CD1c-positive myeloid dendritic cell (primary cell): ENCODE data around the gene CPNE4.

Experiments used
- DNase-seq: peaks from one replicate; pipeline ENCODE4 v3.0.0-alpha.2; 2016; ENCODE audit errors: extremely low spot score

CPNE4 gene

DNA sequence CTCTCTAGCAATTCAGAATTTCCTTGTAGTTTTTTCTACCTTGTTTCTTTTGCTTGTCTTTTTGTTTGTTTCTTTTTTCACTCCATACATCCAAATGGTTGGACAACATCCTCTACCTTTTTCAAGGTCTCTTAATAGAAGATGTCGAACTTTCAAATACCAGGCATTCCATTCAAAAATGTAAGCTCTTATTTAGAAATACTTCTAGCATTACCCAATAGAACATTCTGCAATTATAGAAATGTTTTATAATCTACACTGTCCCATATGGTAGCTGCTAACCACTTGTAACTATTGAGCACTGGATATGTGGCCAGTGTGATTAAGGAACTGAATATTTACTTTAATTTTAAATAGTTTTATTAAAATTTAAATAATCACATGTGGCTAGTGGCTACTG, 335.8 kb downstream of the CPNE4 start:
- DNase-seq: no peak

GRCh38 chr3:131694376-131694775, 340.4 kb downstream of the CPNE4 start:
- DNase-seq: no peak

GRCh38 chr3:131692356-131692755, 342.5 kb downstream of the CPNE4 start:
- no peak for DNase-seq

DNA sequence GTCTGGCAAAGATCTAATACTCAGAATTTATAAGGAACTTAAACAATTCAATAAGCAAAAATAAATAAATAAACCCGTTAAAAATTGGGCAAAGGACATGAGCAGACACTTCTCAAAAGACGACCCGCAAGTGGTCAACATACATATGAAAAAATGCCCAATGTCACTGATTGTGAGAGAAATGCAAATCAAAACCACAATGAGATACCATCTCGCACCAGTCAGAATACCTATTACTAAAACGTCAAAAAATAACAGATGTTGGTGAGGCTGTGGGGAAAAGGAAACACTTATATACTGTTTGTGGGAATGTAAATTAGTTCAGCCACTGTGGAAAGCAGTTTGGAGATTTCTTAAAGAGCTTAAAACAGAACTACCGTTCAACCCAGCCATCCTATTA, 344.0 kb downstream of the CPNE4 start:
- DNase-seq: no peak

DNA sequence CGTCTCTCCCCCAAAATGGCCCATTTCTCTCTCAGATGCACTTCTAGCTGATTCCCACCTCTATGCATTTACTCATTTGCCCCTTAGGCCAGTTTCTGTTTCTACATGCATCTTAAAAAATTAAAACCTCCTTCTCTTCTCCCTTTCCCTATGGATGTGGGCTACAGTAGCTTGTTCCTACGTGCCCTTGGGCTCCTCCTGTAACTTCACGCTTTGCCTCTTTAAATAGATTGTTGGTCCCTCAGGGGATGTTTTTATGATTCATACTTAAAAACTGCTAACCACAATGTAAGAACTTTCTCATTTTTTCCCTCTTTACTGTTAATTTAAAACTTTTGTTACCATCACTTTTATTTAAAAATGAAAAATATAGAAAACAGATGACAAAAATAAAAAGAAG, 346.4 kb downstream of the CPNE4 start:
- DNase-seq: no peak

- no peak for DNase-seq
Measured at GRCh38 chr3:131669600-131669999, 365.2 kb downstream of the CPNE4 start.

DNA sequence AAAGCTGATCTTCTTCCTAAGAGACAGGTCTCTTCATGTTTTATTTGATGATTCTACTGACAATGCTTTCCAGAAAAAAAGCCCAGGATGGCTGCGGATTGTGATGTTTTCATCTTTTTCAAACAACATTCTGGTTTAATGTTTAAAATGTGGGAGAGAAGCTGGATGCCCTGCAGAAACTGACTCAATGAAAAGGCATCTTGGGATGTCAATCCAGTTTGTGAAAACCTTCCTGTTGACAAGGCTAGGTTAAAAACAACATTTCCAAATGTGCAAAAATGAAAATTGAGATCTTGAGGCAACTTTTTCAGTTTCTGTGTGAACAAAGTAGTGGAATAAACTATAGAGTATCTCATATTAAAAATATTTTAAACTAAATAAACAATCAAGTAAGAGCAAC, 376.0 kb downstream of the CPNE4 start:
- no peak for DNase-seq

DNA sequence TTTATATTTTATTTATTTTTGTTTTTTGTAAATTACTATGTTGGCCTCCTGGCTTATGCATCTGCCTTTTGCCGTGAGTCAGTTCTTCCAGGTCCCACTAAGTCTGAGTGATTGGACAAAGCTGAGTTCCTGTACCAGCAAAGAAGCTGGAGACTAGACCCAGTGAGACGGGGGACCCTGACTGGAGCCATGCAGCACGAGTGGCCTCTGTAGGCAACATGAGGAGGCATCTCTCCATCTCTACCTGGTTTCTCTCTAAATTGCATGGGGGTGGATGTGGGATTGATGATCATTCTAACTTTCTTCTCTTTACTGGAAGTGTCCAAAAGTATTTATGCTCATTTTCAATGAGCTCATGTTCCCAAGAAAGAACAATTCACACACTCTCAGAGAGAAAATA, 376.7 kb downstream of the CPNE4 start:
- no peak for DNase-seq

DNA sequence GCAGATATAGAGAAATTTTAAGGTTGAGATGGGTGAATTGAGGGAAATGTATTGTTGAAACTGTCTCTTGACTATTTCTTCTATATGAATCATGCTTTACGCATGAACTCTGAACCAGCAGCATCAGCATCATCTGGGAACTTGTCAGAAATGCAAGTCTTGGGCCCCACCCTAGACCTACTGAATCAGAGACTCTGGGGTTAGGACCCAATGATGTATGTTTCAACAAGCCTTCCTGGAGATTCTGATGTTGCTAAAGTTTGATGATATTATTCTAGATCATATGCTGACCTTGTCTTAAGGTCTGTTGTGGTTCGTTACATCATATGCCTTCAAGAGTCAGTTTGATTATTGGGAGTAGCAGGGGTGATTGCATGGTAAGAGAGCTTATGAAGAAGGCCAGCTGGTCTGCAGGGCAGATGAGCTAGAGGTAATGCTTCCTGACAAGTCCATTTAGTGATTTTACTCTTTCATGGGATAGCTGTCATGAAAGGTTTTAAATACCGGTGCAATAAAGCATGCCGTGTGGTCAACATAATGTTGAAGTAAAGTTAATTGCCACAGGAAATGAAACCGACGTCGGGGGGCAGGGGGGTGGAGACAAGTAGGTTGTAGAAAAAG, 379.6 kb downstream of the CPNE4 start:
- no peak for DNase-seq

DNA sequence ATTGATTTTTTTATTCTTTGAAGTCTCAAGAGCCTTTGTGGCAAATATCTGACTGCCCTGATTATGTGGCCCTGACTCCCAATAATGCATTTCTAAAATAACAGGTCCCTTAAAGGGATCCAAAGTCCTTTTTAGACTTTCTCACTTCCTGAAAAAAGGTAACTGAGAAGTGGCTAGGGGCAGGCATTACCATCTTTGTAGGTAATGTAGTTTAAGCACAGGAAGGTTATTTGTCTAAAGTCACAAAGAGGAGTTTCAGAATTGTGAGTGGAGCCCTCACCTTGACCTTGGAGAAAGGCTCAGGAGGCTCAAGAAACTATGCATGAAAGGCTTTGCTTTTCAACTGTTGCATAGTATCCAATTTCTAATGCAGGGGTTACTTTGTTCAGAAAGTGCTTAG, 389.2 kb downstream of the CPNE4 start:
- DNase-seq: no peak

DNA sequence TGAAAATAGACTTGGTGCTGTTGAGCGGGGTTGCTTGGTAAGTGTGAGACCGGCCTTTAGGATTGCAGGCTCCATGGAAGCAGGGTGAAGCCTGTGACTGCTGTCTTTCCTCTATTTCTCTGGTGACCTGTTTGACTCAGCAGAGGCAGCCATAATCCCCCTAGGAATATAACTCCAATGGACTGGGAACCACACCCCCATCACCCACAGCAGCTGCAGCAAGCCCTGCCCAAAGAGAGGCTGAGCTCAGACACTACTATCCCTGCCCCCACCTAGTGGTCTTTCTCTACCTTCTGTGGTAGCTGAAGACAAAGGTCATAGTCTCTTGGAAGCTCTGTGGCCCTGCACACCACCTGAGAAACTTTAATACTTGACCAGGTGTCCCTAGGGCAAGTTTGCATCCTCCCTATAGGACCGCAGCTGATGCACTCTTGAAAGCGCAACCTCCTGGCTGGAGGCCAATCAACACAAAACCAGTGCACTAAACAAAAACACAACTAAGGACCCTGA, 398.5 kb downstream of the CPNE4 start:
- DNase-seq: no peak

DNA sequence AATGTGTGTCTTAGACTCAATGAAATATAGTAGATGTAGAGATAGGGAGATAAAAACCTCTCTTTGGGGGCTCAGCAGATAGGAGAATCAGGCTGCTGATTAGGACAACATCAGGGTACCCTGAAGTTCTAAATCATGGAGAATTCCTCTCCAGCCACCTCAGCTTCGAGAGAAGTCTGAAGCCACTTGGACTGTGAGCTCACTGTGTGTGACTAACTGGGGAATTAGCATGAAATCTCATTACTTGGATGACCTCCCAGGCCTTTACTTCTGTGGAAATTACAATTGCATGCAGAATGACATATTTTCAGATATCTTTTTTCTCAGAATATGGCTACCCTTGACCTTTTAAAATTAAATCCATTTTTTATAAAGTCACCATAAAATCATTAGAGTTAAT, 404.0 kb downstream of the CPNE4 start:
- DNase-seq: no peak

- DNase-seq: peak; percentile 20
Measured at GRCh38 chr3:131630097-131630496, 404.7 kb downstream of the CPNE4 start.

GRCh38 chr3:131623431-131623830, 411.4 kb downstream of the CPNE4 start:
- no peak for DNase-seq

GRCh38 chr3:131622726-131623125, 412.1 kb downstream of the CPNE4 start:
- no peak for DNase-seq

GRCh38 chr3:131620977-131621376, 413.8 kb downstream of the CPNE4 start:
- no peak for DNase-seq

DNA sequence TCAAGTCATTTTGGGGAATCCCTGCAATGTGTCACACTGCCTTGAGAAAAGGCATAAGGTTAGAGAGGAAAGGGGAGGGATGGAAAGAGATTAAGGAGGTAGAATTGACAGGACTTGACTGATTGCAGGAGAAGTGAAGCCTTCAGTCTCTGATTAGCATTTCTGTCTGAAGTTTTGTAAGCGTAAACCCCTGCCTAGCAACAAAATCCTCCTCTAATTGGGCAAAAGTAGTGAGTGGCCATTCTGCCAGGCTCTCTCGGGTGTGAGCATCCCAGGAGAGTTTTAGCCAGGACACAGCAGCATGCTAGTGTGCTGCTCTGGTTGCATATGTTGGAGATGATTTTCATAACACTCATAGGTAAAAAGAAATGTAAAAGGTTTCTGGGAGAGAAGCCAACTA, 415.0 kb downstream of the CPNE4 start:
- DNase-seq: no peak

DNA sequence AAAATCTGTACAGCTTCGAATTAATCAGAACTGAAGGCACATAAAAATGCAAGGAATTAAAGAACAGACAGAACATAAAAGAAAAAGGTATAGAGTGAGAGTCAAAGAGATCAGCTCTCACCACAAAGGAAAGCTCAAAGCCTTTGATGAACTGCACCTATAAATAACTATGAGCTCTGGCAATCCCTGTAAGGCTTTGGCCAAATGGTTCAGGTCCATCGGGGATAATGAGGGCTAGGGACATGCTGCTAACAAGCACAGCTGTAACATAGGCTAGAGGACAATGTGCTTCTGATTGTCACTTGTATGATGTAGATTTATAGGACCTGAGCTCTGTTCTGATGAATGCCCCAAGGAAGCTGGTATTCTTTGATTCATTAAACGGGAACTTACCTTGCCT, 418.1 kb downstream of the CPNE4 start:
- no peak for DNase-seq

DNA sequence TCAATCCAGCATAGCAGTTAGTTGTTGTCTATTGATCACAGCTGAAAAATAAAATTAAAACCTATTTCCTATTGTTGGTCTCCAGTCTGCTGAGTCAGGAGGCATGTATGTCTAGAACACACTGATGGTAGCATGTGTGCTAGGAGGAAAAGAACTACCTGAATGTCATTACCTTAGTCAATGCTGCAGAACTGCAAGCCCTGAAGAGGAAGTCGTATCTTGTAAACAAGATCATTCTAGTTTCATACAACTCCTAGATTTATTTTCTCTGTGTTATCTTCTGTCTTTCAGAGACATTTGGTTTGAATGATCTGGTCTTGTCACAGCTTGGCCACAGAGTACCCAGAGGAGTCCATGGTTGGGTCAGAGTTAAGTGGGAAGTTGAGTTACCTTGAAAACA, 422.1 kb downstream of the CPNE4 start:
- DNase-seq: no peak

DNA sequence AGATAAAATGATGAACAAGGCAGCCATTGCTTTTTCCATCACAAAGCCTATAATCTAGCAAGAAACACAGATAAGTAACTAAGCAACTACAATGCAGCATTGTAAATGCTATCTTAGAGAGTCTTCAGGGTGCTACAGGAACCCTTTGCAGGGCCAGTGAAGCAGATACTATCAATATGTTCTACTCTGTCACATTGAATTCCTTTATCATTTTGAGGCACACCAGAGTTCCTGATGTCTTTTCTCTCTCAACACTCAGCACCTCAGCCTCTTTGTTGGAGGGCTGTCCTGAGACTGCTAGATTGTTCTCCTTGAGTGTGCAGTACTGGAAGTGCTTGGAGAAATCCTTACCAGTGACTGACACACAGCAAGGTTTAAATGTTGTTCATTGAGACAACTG, 424.6 kb downstream of the CPNE4 start:
- no peak for DNase-seq

DNA sequence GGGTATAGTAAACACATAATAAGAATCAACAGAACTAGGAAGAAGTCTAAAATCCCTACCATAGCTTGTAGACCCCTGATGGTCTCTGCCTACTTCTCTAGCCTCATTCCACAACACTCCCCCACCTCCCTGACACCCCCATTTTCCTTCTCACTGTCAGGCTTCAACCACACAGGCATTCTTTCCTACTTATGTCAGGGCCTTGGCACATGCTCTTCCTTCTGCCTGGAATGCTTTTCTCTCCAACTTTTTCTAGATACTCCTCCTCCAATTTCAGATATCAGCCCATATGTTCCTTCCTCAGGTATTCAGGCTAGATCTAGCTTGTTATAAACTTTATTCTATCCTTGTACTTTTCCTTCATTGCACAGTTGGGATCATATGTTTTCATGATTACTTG, 426.1 kb downstream of the CPNE4 start:
- no peak for DNase-seq

GRCh38 chr3:131608296-131608695, 426.5 kb downstream of the CPNE4 start:
- DNase-seq: no peak

- no peak for DNase-seq
Measured at GRCh38 chr3:131605916-131606315, 428.9 kb downstream of the CPNE4 start.

- no peak for DNase-seq
Measured at GRCh38 chr3:131602011-131602779, 432.6 kb downstream of the CPNE4 start.
